Activated CD4-positive, alpha-beta T cell treated with anti-CD3 and anti-CD28 coated beads, Interleukin-2, amount 50 U/mL, for 4 hours (primary cell): ENCODE data around the gene ASPDH.
"Not testable (repeated sequence)": the region's sequence is repeated elsewhere in the genome, so short reads cannot be mapped to it uniquely, and the experiment has no call there.

Source experiments
- DNase-seq, 2 experiments: peaks; one replicate each; pipeline ENCODE4 v3.0.0-alpha.2; 2020

ASPDH gene

GRCh38 chr19:50476224-50476906 lies 37.3 kb downstream of the ASPDH start, which contains the start of the genes EMC10 and GARIN5A:
Gene EMC10, plus strand, starts transcription at chr19:50476507. Its CDS starts 38 bp downstream, at chr19:50476545.
Gene GARIN5A, minus strand, starts transcription at chr19:50476848. Its CDS starts 460 bp downstream, at chr19:50476388.
- peak; percentile 88 for DNase-seq

GRCh38 chr19:50475736-50476223 lies 37.9 kb downstream of the ASPDH start:
- no peak for DNase-seq

GRCh38 chr19:50475101-50475568 lies 38.6 kb downstream of the ASPDH start:
- DNase-seq: no peak

- not testable (repeated sequence) for DNase-seq
Observed at GRCh38 chr19:50473336-50473735, 40.4 kb downstream of the ASPDH start.

- no peak for DNase-seq
Observed at GRCh38 chr19:50468818-50469217, 44.9 kb downstream of the ASPDH start.

- no peak for DNase-seq
Observed at GRCh38 chr19:50467566-50467965, 46.1 kb downstream of the ASPDH start.

GRCh38 chr19:50466706-50467039 lies 47.0 kb downstream of the ASPDH start:
- no peak for DNase-seq

GRCh38 chr19:50465986-50466705 lies 47.6 kb downstream of the ASPDH start:
- no peak for DNase-seq

GRCh38 chr19:50465000-50465399 lies 48.7 kb downstream of the ASPDH start:
- DNase-seq: no peak

- no peak for DNase-seq
Observed at GRCh38 chr19:50464348-50464747, 49.4 kb downstream of the ASPDH start.

GRCh38 chr19:50462970-50463369 lies 50.7 kb downstream of the ASPDH start:
- no peak for DNase-seq
